ENCODE data around the gene RIIAD1. TPM values are rescaled to one million over a fixed set of nuclear protein-coding genes. Genes with fewer than 3 reads are reported as not detected.
"Not testable (repeated sequence)": the region's sequence is repeated elsewhere in the genome, so short reads cannot be mapped to it uniquely, and the experiment has no call there.

Gene RIIAD1
- total RNA-seq, 2 experiments from 2014 or later = not detected

DNA sequence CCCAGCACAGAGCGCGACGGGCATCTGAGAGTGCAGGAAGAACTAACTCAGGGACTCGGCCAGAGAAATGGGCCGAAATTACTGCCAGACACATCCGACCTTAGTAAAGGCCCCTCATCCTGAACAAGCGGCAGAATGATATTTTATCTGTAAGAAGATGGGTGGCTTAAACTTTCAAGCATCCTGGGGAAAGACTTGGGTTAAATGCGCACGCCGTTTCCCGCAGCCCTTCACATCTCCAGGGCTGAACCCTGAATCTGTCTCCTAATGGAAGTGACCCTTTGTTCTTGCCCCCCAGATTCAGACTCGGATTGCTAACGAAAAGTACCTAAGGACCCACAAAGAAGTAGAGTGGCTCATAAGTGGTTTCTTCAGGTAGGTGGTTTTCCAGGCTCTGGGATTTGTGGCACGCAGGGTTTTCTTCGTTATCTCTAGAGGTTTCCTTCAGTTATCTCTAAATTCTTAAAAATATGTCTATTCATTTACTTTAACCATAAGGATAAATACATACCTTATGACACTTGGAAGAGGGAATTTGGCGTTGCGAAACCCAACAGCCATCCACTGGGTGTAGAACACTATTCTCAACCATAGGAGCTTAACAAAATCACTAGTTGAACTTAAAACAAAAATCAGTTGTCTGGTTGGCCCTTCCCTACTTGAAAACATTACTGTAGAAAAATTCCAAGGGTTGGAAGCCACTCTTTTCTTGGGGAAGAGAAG, 627 bp downstream of the RIIAD1 start:
- no peak overlapping the region for H3K27ac Mint-ChIP-seq

DNA sequence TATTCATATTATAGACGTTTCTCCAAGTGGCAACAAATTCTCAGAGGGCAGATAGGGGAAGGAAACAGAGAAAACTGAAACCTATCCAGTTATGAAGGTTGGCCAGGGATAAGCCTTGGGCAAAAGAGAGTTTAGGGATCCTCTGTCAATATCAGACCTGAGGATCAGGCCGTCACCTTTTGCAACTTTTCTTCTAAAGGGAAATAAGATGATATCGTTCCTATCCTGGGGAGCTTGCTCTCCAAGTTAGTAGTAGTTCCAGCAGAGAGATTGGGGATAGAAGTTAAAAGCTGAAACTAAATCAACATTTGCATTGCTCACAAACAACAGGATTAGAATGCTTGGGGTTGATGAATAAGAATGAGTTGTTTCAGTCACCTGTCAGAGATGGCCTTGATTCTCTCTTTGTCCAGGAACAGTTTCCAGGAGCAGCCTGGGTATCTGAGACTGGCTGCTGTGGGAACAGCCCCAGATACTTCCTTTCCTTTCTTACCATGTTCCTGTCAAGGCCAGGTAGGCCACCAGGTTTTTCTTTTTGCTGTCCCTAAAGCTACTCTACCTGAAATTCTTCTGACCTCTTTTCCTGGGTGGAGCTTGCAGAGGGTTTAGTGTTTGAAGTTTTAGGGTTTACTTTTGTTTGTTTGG, 2.5 kb downstream of the RIIAD1 start:
- no peaks in the 10 kb centered on the region for H3K9me3 Mint-ChIP-seq (ENCODE audit: insufficient read depth)
- H3K4me3 Mint-ChIP-seq = no peak overlapping the region
- POLR2A ChIA-PET = no interaction called here
- H3K36me3 Mint-ChIP-seq (ENCODE audit: low read depth) = no peaks in the 10 kb centered on the region
- H3K4me1 Mint-ChIP-seq (ENCODE audit: low read depth) = peaks cover 14% of the 10 kb centered on the region
- CTCF ChIA-PET = interaction anchor here (0.9 to 1.5 kb wide), 4 partner anchors 8 to 113 kb away, joined by 3 to 4 read pairs (median 4); no protein-coding TSS in a partner anchor
- peaks cover 43% of the 10 kb centered on the region for H3K27me3 Mint-ChIP-seq (ENCODE audit: low read depth)
- ATAC-seq = no peak
- no peak for DNase-seq
- H3K27ac Mint-ChIP-seq = no peak overlapping the region

More for the DNA sequence above, 627 bp downstream of the RIIAD1 start:
- ATAC-seq (no peak), DNase-seq (no peak)
- peaks cover 55% of the 10 kb centered on the region for H3K27me3 Mint-ChIP-seq (ENCODE audit: low read depth)
- no peaks in the 10 kb centered on the region for H3K9me3 Mint-ChIP-seq (ENCODE audit: insufficient read depth)
- CTCF ChIA-PET = interaction anchor here (0.8 to 1.9 kb wide), 5 partner anchors 13 to 187 kb away, joined by 3 to 7 read pairs (median 3); no protein-coding TSS in a partner anchor
- POLR2A ChIA-PET = interaction anchor here (1.2 kb wide), 1 partner anchor 9 kb away, joined by 3 read pairs; no protein-coding TSS in a partner anchor
- peaks cover 18% of the 10 kb centered on the region for H3K4me1 Mint-ChIP-seq (ENCODE audit: low read depth)
- peak overlapping the region; percentile 65 for H3K4me3 Mint-ChIP-seq
- no peaks in the 10 kb centered on the region for H3K36me3 Mint-ChIP-seq (ENCODE audit: low read depth)

DNA sequence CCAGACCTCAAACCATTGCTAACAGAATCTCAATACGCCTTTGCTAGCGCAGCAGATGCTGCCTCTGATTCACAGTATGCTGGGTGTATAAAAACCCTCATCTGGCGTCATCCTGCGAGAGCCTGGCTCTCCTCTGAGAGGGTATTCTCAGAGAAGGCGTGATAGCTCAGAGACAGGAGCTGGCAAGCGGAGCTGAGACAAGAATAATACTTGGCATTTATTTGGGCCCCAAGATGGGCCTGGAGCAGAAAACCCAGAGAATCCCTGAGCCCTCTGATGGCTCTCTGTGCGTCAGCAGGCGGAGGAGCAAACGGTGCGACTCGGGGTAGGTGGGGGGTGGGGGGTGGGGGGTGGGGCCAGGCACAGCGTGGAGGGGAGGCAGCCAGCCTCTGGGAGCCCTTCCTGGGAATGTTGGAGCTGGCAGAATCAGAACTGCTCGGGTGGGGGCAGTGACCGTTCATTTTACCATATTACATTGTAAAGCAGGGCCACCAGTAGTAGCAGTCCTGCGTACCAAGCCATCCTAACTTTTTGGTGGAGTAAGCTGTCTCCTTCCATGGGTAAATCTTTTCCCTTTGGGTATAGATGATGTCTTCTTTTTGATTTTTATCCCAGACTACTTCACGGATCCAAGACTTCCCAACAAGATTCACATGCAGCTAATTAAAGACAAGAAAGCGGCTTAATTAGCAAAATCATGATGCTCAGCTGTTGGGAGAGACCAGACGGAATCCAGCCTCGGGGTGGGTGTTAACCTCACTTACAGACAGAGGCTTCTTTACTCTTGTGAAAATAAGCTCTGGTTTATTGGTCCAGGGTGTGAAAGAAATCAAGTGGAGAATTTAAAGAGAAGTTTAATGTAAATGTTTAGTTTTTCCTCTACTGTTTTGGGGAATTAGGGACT, 7.1 kb downstream of the RIIAD1 start:
- no peak for DNase-seq
- Mint-ChIP-seq H3K4me1 (ENCODE audit: low read depth) (no peaks in the 10 kb centered on the region), H3K36me3 (ENCODE audit: low read depth) (no peaks in the 10 kb centered on the region), H3K9me3 (ENCODE audit: insufficient read depth) (no peaks in the 10 kb centered on the region), H3K27ac (no peak overlapping the region), H3K4me3 (no peak overlapping the region), H3K27me3 (ENCODE audit: low read depth) (peaks cover 30% of the 10 kb centered on the region)
- ChIA-PET CTCF (interaction anchor here (1.1 to 2.0 kb wide), 2 partner anchors 134 kb away, joined by 3 to 7 read pairs; no protein-coding TSS in a partner anchor), POLR2A (interaction anchor here (1.0 kb wide), 1 partner anchor 34 kb away, joined by 4 read pairs; no protein-coding TSS in a partner anchor)
- no peak for ATAC-seq

DNA sequence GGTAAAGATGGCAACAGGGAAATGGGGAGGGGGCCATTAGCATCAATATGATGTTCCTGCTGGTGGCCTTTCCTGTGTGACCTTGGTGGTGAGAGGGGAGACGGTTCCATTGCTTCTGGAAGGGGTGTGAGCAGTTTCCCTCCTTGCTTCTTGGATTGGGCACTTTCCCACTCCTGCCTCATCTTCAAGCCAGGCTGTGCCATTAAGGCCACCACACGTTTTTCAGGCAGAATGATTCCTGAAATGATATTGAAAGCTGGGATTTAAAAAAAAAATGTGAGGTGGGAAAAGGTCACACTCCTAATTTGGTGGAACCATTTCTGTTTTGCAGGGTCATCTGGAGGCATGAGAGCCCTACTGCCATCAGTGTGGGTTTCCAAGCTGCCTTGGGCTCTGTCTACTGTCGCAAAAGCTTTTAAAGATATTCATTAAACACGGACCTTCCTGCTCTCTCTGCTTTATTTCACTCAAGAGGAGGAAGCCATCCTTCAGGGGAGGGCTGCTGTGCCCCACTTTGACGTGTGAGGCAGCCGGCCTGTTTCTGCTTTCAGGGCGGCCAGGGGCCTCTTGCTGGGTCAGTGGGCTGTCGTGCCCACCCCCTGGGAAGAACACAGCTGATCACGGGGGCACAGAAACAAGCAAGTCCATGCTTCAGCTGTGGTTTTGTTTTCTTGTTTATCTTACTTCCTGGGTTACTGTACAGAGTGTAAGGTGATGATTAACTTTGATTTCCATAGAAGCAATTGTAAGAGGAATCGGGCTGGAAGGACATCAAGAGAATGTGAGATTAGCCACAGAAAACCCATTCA, 8.0 kb downstream of the RIIAD1 start:
- POLR2A ChIA-PET = interaction anchor here (0.5 to 1.0 kb wide), 2 partner anchors 33 to 405 kb away, joined by 3 to 4 read pairs; no protein-coding TSS in a partner anchor
- no peak overlapping the region for H3K27ac Mint-ChIP-seq
- H3K9me3 Mint-ChIP-seq (ENCODE audit: insufficient read depth) = no peaks in the 10 kb centered on the region
- H3K27me3 Mint-ChIP-seq (ENCODE audit: low read depth) = peaks cover 24% of the 10 kb centered on the region
- CTCF ChIA-PET = interaction anchor here (2.0 kb wide), 1 partner anchor 135 kb away, joined by 7 read pairs; no protein-coding TSS in a partner anchor
- H3K4me3 Mint-ChIP-seq = no peak overlapping the region
- H3K4me1 Mint-ChIP-seq (ENCODE audit: low read depth) = no peaks in the 10 kb centered on the region
- DNase-seq (no peak), ATAC-seq (no peak)
- H3K36me3 Mint-ChIP-seq (ENCODE audit: low read depth) = no peaks in the 10 kb centered on the region

DNA sequence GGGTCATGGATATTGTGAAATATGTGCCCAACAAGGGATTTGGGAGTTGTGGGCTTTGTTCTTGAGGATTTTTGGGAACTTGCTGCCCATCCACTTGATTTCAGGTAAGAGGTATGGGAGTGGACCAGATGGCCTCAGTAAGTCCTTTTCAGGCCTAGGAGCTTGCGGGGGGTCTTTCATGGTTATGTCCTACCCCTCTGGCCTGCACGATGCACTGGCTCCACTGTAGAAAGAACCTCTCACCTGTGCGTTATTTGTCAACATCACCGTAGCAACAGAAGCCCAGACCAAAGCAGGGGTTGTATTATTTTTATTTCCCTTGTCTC, 8.6 kb downstream of the RIIAD1 start:
- Mint-ChIP-seq H3K27ac (no peak overlapping the region), H3K4me1 (ENCODE audit: low read depth) (no peaks in the 10 kb centered on the region), H3K4me3 (no peak overlapping the region), H3K27me3 (ENCODE audit: low read depth) (peaks cover 26% of the 10 kb centered on the region), H3K36me3 (ENCODE audit: low read depth) (no peaks in the 10 kb centered on the region), H3K9me3 (ENCODE audit: insufficient read depth) (no peaks in the 10 kb centered on the region)
- CTCF ChIA-PET = interaction anchor here (2.0 kb wide), 1 partner anchor 136 kb away, joined by 7 read pairs; no protein-coding TSS in a partner anchor
- DNase-seq = no peak
- POLR2A ChIA-PET = no interaction called here
- ATAC-seq = no peak

DNA sequence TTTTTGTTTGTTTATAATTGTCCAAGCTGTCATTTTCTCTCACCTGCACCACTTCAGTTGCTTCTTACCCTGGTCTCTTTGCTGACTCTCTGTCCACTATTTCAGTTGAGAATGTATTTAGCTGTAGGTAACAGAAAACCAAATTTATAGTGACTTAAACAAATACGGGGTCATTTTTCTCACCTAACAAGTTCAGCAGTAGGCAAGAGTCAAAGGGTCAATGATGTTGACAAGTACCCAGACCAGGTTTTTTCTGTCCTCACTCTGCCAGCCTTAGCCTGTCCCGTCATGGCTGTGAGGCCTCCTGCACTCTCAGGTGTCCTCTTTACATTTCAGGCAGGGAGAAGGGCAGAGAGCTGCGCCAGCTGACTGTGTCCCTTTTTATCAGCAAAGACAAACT, 11.8 kb downstream of the RIIAD1 start:
- no peak for DNase-seq
- peaks cover 14% of the 10 kb centered on the region for H3K9me3 Mint-ChIP-seq (ENCODE audit: insufficient read depth)
- H3K27ac Mint-ChIP-seq = no peak overlapping the region
- H3K4me3 Mint-ChIP-seq = no peak overlapping the region
- CTCF ChIA-PET = interaction anchor here (1.0 to 3.2 kb wide), 2 partner anchors 138 to 426 kb away, joined by 3 to 40 read pairs; no protein-coding TSS in a partner anchor
- ATAC-seq = no peak
- H3K27me3 Mint-ChIP-seq (ENCODE audit: low read depth) = peaks cover 17% of the 10 kb centered on the region
- POLR2A ChIA-PET = no interaction called here
- no peaks in the 10 kb centered on the region for H3K4me1 Mint-ChIP-seq (ENCODE audit: low read depth)
- H3K36me3 Mint-ChIP-seq (ENCODE audit: low read depth) = no peaks in the 10 kb centered on the region

DNA sequence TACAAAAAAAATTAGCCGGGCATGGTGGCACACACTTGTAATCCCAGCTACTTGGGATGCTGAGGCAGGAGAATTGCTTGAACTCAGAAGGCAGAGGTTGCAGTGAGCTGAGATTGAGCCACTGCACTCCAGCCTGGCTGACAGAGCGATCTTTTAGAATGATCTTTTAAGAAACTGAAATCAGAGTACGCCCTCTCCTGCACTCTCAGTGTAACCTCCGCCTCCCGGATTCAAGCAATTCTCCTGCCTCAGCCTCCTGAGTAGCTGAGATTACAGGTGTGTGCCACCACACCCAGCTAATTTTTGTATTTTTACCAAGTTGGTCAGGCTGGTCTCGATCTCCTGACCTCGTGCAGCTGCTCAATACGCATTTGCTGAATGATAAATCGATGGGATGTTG, 12.7 kb downstream of the RIIAD1 start:
- H3K9me3 Mint-ChIP-seq (ENCODE audit: insufficient read depth) = peaks cover 18% of the 10 kb centered on the region
- POLR2A ChIA-PET; H3K4me3 Mint-ChIP-seq; H3K4me1 Mint-ChIP-seq (ENCODE audit: low read depth); H3K36me3 Mint-ChIP-seq (ENCODE audit: low read depth); H3K27ac Mint-ChIP-seq; ATAC-seq; DNase-seq: not testable (repeated sequence)
- CTCF ChIA-PET = interaction anchor here (0.8 to 3.2 kb wide), 27 partner anchors 10 to 433 kb away, joined by 3 to 40 read pairs (median 4); no protein-coding TSS in a partner anchor
- H3K27me3 Mint-ChIP-seq (ENCODE audit: low read depth) = peaks cover 13% of the 10 kb centered on the region

DNA sequence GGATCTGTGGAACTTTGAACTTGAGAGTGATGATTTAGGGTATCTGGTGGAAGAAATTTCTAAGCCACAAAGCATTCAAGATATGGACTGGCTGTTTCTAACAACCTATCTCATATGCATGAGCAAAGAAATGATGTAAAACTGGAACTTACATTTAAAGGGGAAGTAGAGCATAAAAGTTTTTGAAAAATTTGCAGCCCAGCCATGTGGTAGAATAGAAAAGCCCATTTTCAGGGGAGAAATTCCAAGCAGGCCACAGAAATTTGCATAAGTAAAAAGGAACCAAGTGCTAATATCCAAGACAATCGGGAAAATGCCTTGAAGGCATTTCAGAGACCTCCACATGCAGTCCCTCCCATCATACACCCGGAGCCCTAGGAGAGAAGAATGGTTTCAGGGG, 15.7 kb downstream of the RIIAD1 start:
- Mint-ChIP-seq H3K4me3 (no peak overlapping the region), H3K27ac (no peak overlapping the region), H3K27me3 (ENCODE audit: low read depth) (peaks cover 17% of the 10 kb centered on the region), H3K36me3 (ENCODE audit: low read depth) (no peaks in the 10 kb centered on the region), H3K9me3 (ENCODE audit: insufficient read depth) (peaks cover 18% of the 10 kb centered on the region), H3K4me1 (ENCODE audit: low read depth) (peaks cover 4% of the 10 kb centered on the region)
- POLR2A ChIA-PET = no interaction called here
- CTCF ChIA-PET = no interaction called here
- DNase-seq (no peak), ATAC-seq (no peak)

DNA sequence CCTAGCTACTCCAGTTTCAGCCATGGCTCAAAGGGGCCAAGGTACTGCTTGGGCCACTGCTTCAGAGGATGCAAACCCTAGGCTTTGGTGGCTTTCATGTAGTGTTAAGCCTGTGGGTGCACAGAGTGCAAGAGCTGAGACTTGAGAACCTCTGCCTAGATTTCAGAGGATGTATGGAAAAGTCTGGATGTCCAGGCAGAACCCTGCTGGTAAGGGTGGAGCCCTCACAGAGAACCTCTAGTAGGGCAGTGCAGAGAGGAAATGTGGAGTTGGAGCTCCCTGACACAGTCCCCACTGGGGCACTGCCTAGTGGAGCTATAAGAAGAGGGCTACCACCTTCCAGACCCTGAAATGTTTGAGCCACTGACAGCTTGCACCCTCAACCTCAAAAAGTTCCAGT, 16.2 kb downstream of the RIIAD1 start:
- no peak for ATAC-seq
- H3K27me3 Mint-ChIP-seq (ENCODE audit: low read depth) = peaks cover 19% of the 10 kb centered on the region
- CTCF ChIA-PET = interaction anchor here (1.1 kb wide), 1 partner anchor 25 kb away, joined by 3 read pairs; no protein-coding TSS in a partner anchor

DNA sequence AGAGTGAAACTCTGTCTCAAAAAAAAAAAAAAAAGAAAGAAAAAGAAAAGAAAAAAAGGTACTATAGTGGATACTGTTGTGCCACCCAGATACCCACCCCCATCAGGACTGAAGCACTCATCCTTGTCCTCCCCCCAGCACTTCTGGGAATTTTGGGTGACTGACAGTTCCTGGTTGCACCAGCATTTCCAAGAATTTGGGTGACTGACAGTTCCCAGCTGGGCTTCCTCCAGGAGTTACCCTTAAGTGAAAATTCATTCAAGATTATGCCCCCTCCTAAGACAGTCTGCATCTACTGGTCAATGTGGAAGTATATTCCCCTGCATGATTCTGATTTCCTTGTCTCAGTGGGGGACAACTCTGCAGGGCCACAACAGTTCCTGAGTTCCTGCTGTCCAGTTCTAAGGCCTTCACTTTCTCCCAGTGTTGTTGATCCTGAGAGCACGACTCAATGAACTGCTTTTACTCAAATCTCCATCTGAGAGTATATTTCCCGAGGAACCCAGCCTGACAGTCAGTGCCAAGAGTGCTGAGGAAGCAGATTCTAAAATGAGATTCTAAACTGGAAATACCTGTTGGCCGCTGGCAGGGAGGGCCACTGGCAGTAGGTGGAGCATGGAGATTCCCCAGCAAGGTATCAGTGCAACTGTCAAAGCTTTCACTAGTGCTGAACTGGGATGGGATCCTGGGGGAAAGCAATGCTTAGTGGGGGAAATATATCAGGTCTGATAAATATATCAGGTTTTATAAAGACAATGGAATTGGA, 18.5 kb downstream of the RIIAD1 start:
- peaks cover 4% of the 10 kb centered on the region for H3K4me1 Mint-ChIP-seq (ENCODE audit: low read depth)
- ChIA-PET POLR2A (no interaction called here), CTCF (no interaction called here)
- no peaks in the 10 kb centered on the region for H3K36me3 Mint-ChIP-seq (ENCODE audit: low read depth)
- H3K9me3 Mint-ChIP-seq (ENCODE audit: insufficient read depth) = peaks cover 18% of the 10 kb centered on the region
- peaks cover 19% of the 10 kb centered on the region for H3K27me3 Mint-ChIP-seq (ENCODE audit: low read depth)
- DNase-seq = no peak
- ATAC-seq = no peak
- no peak overlapping the region for H3K4me3 Mint-ChIP-seq
- no peak overlapping the region for H3K27ac Mint-ChIP-seq

More for the DNA sequence above, 16.2 kb downstream of the RIIAD1 start:
- Mint-ChIP-seq H3K9me3 (ENCODE audit: insufficient read depth) (peaks cover 18% of the 10 kb centered on the region), H3K27ac (no peak overlapping the region), H3K4me3 (no peak overlapping the region), H3K36me3 (ENCODE audit: low read depth) (no peaks in the 10 kb centered on the region), H3K4me1 (ENCODE audit: low read depth) (peaks cover 4% of the 10 kb centered on the region)
- POLR2A ChIA-PET = no interaction called here
- DNase-seq = no peak
